Body of pancreas (tissue), 4 donors: ENCODE measurements around the gene FOXD3.

ENCODE experiments used
- POLR2A ChIP-seq, 3 donors: fragments of 450-650 bp; IDR thresholded peaks; one replicate each; pipeline ENCODE4 v1.6.1; 2016; ENCODE audit warnings: antibody characterized with exemption in 3 of 3, mild to moderate bottlenecking in 2 of 3
- TF ChIP-seq, protein P1 (sequence below), 7 experiments: fragments of 450-650 bp in 4 of 7; fragments of 200-600 bp in 3 of 7; sonication (generic) in 3 of 7; IDR thresholded peaks; one replicate each; pipeline ENCODE4 v1.5.1; 2016 to 2019; ENCODE audit warnings: antibody characterized with exemption in 7 of 7

GRCh38 chr1:63321066-63321784 lies 1.1 kb upstream of the FOXD3 start:
- TF ChIP-seq, protein P1, sequence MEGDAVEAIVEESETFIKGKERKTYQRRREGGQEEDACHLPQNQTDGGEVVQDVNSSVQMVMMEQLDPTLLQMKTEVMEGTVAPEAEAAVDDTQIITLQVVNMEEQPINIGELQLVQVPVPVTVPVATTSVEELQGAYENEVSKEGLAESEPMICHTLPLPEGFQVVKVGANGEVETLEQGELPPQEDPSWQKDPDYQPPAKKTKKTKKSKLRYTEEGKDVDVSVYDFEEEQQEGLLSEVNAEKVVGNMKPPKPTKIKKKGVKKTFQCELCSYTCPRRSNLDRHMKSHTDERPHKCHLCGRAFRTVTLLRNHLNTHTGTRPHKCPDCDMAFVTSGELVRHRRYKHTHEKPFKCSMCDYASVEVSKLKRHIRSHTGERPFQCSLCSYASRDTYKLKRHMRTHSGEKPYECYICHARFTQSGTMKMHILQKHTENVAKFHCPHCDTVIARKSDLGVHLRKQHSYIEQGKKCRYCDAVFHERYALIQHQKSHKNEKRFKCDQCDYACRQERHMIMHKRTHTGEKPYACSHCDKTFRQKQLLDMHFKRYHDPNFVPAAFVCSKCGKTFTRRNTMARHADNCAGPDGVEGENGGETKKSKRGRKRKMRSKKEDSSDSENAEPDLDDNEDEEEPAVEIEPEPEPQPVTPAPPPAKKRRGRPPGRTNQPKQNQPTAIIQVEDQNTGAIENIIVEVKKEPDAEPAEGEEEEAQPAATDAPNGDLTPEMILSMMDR (IDR thresholded peaks at IDR 0.05) = no peak
- no peak for TF ChIP-seq POLR2A (IDR thresholded peaks at IDR 0.05)
